Neural cell (in vitro differentiated cells): ENCODE results near the gene SIGLEC1.

Experiments
- MXI1 ChIP-seq: fragments of 450-650 bp; conservative IDR thresholded peaks from 2 replicates; pipeline ENCODE4 v1.6.1; 2014; ENCODE audit warnings: antibody characterized with exemption, mild to moderate bottlenecking; ENCODE audit not compliant: poor library complexity, severe bottlenecking
- POLR2AphosphoS5 ChIP-seq: IDR thresholded peaks from 2 replicates; pipeline ENCODE4 v1.6.1; 2012
- SMC3 ChIP-seq: fragments of 450-650 bp; conservative IDR thresholded peaks from 2 replicates; pipeline ENCODE4 v1.6.1; 2014; ENCODE audit warnings: antibody characterized with exemption, mild to moderate bottlenecking, moderate library complexity; ENCODE audit not compliant: poor library complexity
- TF ChIP-seq, protein P1 (sequence below): fragments of 450-650 bp; IDR thresholded peaks from 2 replicates; pipeline ENCODE4 v1.5.1; 2014; ENCODE audit warnings: antibody characterized with exemption, mild to moderate bottlenecking, moderate library complexity; ENCODE audit not compliant: poor library complexity, severe bottlenecking
- TF ChIP-seq, protein P2 (sequence below): IDR thresholded peaks from 2 replicates; pipeline ENCODE4 v1.6.1; 2012; ENCODE audit warnings: borderline replicate concordance

DNA sequence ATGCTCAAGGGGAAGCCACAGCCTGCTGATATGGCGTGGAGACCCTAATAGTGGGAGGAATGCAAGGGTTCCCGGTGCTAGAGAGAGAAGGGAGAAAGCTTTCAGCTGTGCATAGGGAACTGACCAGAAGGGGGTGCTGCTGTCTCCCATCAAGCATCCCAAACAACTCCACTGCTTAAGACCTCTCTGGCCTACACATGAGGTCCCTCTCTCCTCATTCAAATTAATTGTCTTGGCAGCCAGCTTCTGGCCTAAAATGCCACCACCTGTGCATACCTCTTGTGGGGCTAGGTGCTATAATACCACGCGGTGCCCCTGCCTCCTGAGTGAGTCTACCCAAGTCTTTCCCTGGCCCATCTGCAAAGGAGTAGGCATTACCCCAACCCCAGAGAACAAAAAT, 40.7 kb upstream of the SIGLEC1 start:
- TF ChIP-seq SMC3 (no peak), POLR2AphosphoS5 (no peak), MXI1 (no peak)
- TF ChIP-seq, protein P1, sequence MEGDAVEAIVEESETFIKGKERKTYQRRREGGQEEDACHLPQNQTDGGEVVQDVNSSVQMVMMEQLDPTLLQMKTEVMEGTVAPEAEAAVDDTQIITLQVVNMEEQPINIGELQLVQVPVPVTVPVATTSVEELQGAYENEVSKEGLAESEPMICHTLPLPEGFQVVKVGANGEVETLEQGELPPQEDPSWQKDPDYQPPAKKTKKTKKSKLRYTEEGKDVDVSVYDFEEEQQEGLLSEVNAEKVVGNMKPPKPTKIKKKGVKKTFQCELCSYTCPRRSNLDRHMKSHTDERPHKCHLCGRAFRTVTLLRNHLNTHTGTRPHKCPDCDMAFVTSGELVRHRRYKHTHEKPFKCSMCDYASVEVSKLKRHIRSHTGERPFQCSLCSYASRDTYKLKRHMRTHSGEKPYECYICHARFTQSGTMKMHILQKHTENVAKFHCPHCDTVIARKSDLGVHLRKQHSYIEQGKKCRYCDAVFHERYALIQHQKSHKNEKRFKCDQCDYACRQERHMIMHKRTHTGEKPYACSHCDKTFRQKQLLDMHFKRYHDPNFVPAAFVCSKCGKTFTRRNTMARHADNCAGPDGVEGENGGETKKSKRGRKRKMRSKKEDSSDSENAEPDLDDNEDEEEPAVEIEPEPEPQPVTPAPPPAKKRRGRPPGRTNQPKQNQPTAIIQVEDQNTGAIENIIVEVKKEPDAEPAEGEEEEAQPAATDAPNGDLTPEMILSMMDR: peak; percentile 64
- TF ChIP-seq, protein P2, sequence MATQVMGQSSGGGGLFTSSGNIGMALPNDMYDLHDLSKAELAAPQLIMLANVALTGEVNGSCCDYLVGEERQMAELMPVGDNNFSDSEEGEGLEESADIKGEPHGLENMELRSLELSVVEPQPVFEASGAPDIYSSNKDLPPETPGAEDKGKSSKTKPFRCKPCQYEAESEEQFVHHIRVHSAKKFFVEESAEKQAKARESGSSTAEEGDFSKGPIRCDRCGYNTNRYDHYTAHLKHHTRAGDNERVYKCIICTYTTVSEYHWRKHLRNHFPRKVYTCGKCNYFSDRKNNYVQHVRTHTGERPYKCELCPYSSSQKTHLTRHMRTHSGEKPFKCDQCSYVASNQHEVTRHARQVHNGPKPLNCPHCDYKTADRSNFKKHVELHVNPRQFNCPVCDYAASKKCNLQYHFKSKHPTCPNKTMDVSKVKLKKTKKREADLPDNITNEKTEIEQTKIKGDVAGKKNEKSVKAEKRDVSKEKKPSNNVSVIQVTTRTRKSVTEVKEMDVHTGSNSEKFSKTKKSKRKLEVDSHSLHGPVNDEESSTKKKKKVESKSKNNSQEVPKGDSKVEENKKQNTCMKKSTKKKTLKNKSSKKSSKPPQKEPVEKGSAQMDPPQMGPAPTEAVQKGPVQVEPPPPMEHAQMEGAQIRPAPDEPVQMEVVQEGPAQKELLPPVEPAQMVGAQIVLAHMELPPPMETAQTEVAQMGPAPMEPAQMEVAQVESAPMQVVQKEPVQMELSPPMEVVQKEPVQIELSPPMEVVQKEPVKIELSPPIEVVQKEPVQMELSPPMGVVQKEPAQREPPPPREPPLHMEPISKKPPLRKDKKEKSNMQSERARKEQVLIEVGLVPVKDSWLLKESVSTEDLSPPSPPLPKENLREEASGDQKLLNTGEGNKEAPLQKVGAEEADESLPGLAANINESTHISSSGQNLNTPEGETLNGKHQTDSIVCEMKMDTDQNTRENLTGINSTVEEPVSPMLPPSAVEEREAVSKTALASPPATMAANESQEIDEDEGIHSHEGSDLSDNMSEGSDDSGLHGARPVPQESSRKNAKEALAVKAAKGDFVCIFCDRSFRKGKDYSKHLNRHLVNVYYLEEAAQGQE: no peak
